ENCODE data around the gene HOXC9.

GRCh38 chr12:53954694-53955035 is 45.3 kb upstream of the HOXC9 start, which contains the start of gene HOXC12:
- TF ChIP-seq POLR2A (IDR thresholded peaks at IDR 0.05), result no peak
- TF ChIP-seq, protein P1, sequence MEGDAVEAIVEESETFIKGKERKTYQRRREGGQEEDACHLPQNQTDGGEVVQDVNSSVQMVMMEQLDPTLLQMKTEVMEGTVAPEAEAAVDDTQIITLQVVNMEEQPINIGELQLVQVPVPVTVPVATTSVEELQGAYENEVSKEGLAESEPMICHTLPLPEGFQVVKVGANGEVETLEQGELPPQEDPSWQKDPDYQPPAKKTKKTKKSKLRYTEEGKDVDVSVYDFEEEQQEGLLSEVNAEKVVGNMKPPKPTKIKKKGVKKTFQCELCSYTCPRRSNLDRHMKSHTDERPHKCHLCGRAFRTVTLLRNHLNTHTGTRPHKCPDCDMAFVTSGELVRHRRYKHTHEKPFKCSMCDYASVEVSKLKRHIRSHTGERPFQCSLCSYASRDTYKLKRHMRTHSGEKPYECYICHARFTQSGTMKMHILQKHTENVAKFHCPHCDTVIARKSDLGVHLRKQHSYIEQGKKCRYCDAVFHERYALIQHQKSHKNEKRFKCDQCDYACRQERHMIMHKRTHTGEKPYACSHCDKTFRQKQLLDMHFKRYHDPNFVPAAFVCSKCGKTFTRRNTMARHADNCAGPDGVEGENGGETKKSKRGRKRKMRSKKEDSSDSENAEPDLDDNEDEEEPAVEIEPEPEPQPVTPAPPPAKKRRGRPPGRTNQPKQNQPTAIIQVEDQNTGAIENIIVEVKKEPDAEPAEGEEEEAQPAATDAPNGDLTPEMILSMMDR (IDR thresholded peaks at IDR 0.05), result no peak
